Measurements from ENCODE around the gene SCAF8.
"Not testable (repeated sequence)": the region's sequence is repeated elsewhere in the genome, so short reads cannot be mapped to it uniquely, and the experiment has no call there.

SCAF8 gene

GRCh38 chr6:154782193-154782592, 49.0 kb downstream of the SCAF8 start:
- DNase-seq (ENCODE audit: low read depth) = no peak

- DNase-seq (ENCODE audit: low read depth) = no peak
Measured at GRCh38 chr6:154783229-154783628, 50.0 kb downstream of the SCAF8 start.

- DNase-seq (ENCODE audit: low read depth) = no peak
Measured at GRCh38 chr6:154785075-154785474, 51.9 kb downstream of the SCAF8 start.

- no peak for DNase-seq (ENCODE audit: low read depth)
Measured at GRCh38 chr6:154786144-154786868, 53.1 kb downstream of the SCAF8 start.

- DNase-seq (ENCODE audit: low read depth) = no peak
Measured at GRCh38 chr6:154791556-154792317, 58.5 kb downstream of the SCAF8 start.

GRCh38 chr6:154792325-154792724, 59.1 kb downstream of the SCAF8 start:
- DNase-seq (ENCODE audit: low read depth) = no peak

GRCh38 chr6:154792761-154793160, 59.5 kb downstream of the SCAF8 start:
- DNase-seq (ENCODE audit: low read depth) = no peak

GRCh38 chr6:154796484-154796883, 63.3 kb downstream of the SCAF8 start:
- no peak for DNase-seq (ENCODE audit: low read depth)

GRCh38 chr6:154797857-154798256, 64.6 kb downstream of the SCAF8 start:
- DNase-seq (ENCODE audit: low read depth) = no peak

GRCh38 chr6:154800338-154800737, 67.1 kb downstream of the SCAF8 start:
- no peak for DNase-seq (ENCODE audit: low read depth)

- no peak for DNase-seq (ENCODE audit: low read depth)
Measured at GRCh38 chr6:154805288-154805911, 72.2 kb downstream of the SCAF8 start.

GRCh38 chr6:154806804-154807203, 73.6 kb downstream of the SCAF8 start:
- no peak for DNase-seq (ENCODE audit: low read depth)

- not testable (repeated sequence) for DNase-seq (ENCODE audit: low read depth)
Measured at GRCh38 chr6:154811663-154812062, 78.4 kb downstream of the SCAF8 start.

- DNase-seq (ENCODE audit: low read depth) = no peak
Measured at GRCh38 chr6:154814063-154814462, 80.8 kb downstream of the SCAF8 start.

- DNase-seq (ENCODE audit: low read depth) = no peak
Measured at GRCh38 chr6:154815938-154816820, 83.0 kb downstream of the SCAF8 start.

GRCh38 chr6:154821099-154821498, 87.9 kb downstream of the SCAF8 start:
- DNase-seq (ENCODE audit: low read depth) = no peak

GRCh38 chr6:154821638-154822037, 88.4 kb downstream of the SCAF8 start:
- DNase-seq (ENCODE audit: low read depth) = no peak

- no peak for DNase-seq (ENCODE audit: low read depth)
Measured at GRCh38 chr6:154822947-154823558, 89.8 kb downstream of the SCAF8 start.

- no peak for DNase-seq (ENCODE audit: low read depth)
Measured at GRCh38 chr6:154824076-154824475, 90.9 kb downstream of the SCAF8 start.

- no peak for DNase-seq (ENCODE audit: low read depth)
Measured at GRCh38 chr6:154829970-154830369, 96.8 kb downstream of the SCAF8 start.

- DNase-seq (ENCODE audit: low read depth) = no peak
Measured at GRCh38 chr6:154830771-154831170, 97.6 kb downstream of the SCAF8 start.

- no peak for DNase-seq (ENCODE audit: low read depth)
Measured at GRCh38 chr6:154835307-154835706, 102.1 kb downstream of the SCAF8 start.
